Loucy (cell line): Measurements from ENCODE around the gene CCNF.

Source experiments
- H2AFZ ChIP-seq: fragments of 200-600 bp; sonication (generic); 2 replicates; pipeline ENCODE4 v1.6.0; 2016; ENCODE audit warnings: antibody characterized with exemption, mild to moderate bottlenecking, low read length, moderate library complexity
- H3F3A ChIP-seq: fragments of 200-600 bp; 2 replicates; pipeline ENCODE4 v1.6.0; 2016; ENCODE audit warnings: antibody characterized with exemption, low read depth, mild to moderate bottlenecking
- H3K27me3 ChIP-seq: fragments of 200-600 bp; sonication (generic); 2 replicates; pipeline ENCODE4 v1.6.1; 2014; ENCODE audit warnings: low read length, mild to moderate bottlenecking; ENCODE audit not compliant: insufficient read depth, poor library complexity, severe bottlenecking
- H3K36me3 ChIP-seq: fragments of 200-600 bp; sonication (generic); 2 replicates; pipeline ENCODE4 v1.6.1; 2016; ENCODE audit warnings: low read length; ENCODE audit not compliant: insufficient read depth
- H3K4me1 ChIP-seq: fragments of 200-600 bp; sonication (generic); 2 replicates; pipeline ENCODE4 v1.5.1; 2014; ENCODE audit warnings: low read length, mild to moderate bottlenecking; ENCODE audit not compliant: insufficient read depth, poor library complexity, severe bottlenecking
- H3K4me2 ChIP-seq: fragments of 200-600 bp; sonication (generic); 2 replicates; pipeline ENCODE4 v1.6.0; 2014; ENCODE audit warnings: antibody characterized with exemption, low read length, low read depth, mild to moderate bottlenecking; ENCODE audit not compliant: poor library complexity, severe bottlenecking
- H3K4me3 ChIP-seq: fragments of 200-600 bp; sonication (generic); 2 replicates; pipeline ENCODE4 v1.5.1; 2014; ENCODE audit warnings: low read length, mild to moderate bottlenecking, mixed read lengths; ENCODE audit not compliant: poor library complexity, severe bottlenecking
- H3K79me2 ChIP-seq: fragments of 200-600 bp; sonication (generic); 2 replicates; pipeline ENCODE4 v1.6.1; 2014; ENCODE audit warnings: low read length; ENCODE audit not compliant: insufficient read depth
- H3K9ac ChIP-seq: fragments of 200-600 bp; sonication (generic); 2 replicates; pipeline ENCODE4 v1.6.0; 2014; ENCODE audit warnings: mild to moderate bottlenecking, low read depth, low read length, moderate library complexity; ENCODE audit not compliant: poor library complexity, severe bottlenecking
- H3K9me2 ChIP-seq: fragments of 200-600 bp; sonication (generic); replicated peaks from 2 replicates; pipeline ENCODE4 v1.6.1; 2016; ENCODE audit warnings: low read depth, low read length, mixed read lengths
- H3K9me3 ChIP-seq: fragments of 200-600 bp; sonication (generic); 2 replicates; pipeline ENCODE4 v1.6.1; 2014; ENCODE audit warnings: mild to moderate bottlenecking, antibody characterized with exemption, low read length, low read depth; ENCODE audit not compliant: insufficient read depth
- H4K20me1 ChIP-seq: fragments of 200-600 bp; sonication (generic); 2 replicates; pipeline ENCODE4 v1.6.0; 2014; ENCODE audit warnings: antibody characterized with exemption, low read length, mild to moderate bottlenecking; ENCODE audit not compliant: insufficient read depth, poor library complexity, severe bottlenecking
- EZH2phosphoT487 ChIP-seq: fragments of 200-600 bp; IDR thresholded peaks from 2 replicates; pipeline ENCODE4 v1.6.1; 2018; ENCODE audit warnings: antibody characterized with exemption, mild to moderate bottlenecking, moderate library complexity, borderline replicate concordance
- TF ChIP-seq, protein P1 (sequence below): fragments of 200-600 bp; sonication (generic); conservative IDR thresholded peaks from 2 replicates; pipeline ENCODE4 v1.5.1; 2014; ENCODE audit warnings: mild to moderate bottlenecking, antibody characterized with exemption, low read length

CCNF gene

DNA sequence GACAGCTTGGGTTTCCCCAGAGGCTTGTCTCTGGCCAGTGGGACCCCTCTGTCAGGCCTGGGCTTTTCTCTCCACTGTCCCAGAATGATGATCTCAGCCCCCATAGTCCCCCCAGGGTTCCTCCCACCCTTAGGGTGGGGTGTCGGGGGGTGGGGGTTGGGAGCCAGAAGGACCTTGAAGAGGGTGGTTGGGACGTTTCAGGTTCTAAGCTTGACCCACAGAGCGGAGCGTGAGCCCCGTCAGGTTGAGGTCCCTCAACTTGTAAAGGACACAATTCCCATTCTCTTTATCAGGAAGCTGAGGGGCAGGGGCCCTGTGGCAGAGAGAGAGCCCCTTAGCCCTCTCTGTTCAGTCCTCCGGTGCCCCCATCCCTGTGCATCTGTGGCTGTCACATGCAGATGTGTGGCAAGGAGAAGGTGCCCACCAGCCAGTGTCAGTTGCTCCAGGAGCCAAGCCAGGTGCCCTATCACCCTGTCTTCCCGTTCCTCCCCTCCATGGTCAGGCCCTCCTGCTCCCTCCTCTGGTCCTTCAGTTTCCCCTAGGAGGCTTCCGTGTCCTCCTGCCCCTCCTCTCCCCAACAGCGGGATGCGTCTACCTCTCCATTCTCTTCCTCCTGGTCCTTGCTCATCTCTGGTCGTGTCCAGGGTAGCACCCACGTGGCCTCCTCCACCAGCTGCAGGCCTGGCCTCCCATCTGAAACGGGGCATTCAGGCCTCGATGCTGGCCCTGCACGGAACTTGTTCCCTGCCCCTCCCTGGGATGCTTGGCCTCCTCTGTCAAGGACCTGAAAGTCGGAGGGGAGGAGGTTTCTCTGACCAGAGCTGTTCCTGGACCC is 40.4 kb downstream of the CCNF start:
- Histone ChIP-seq H3K36me3 (no peaks in the 10 kb centered on the region), H4K20me1 (peaks cover 4% of the 10 kb centered on the region), H3K4me1 (peaks cover 37% of the 10 kb centered on the region), H3F3A (no peaks in the 10 kb centered on the region), H3K9me3 (no peaks in the 10 kb centered on the region), H3K4me2 (peak overlapping the region; percentile 92), H3K9ac (peak overlapping the region; percentile 100), H3K27me3 (no peaks in the 10 kb centered on the region), H2AFZ (no peak overlapping the region), H3K79me2 (peaks cover 8% of the 10 kb centered on the region; the same call in 1 of the 2 replicates), H3K4me3 (peak overlapping the region; percentile 80), H3K9me2 (no peaks in the 10 kb centered on the region)
- TF ChIP-seq EZH2phosphoT487, result no peak
- TF ChIP-seq, protein P1, sequence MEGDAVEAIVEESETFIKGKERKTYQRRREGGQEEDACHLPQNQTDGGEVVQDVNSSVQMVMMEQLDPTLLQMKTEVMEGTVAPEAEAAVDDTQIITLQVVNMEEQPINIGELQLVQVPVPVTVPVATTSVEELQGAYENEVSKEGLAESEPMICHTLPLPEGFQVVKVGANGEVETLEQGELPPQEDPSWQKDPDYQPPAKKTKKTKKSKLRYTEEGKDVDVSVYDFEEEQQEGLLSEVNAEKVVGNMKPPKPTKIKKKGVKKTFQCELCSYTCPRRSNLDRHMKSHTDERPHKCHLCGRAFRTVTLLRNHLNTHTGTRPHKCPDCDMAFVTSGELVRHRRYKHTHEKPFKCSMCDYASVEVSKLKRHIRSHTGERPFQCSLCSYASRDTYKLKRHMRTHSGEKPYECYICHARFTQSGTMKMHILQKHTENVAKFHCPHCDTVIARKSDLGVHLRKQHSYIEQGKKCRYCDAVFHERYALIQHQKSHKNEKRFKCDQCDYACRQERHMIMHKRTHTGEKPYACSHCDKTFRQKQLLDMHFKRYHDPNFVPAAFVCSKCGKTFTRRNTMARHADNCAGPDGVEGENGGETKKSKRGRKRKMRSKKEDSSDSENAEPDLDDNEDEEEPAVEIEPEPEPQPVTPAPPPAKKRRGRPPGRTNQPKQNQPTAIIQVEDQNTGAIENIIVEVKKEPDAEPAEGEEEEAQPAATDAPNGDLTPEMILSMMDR, result no peak

DNA sequence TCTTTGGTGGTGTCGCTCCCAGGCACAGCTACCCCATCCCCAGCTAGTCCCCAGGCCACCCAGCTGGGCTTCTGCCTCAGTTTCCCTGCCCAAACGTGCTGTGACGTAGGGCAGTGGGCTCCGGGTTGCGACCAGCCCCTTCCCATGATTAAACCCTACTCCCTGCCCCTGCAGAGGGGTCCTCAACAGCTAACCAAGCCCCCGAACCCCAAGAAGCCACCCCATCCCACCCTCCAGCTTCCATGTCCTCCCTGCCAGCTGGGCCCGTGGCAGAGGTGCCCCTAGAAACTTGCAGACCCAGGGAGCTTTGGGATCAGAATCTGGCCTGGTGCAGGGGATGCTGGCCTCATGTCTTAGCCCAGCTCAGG is 41.0 kb downstream of the CCNF start:
- peaks cover 37% of the 10 kb centered on the region for H3K4me1 ChIP-seq
- H3F3A ChIP-seq, result no peaks in the 10 kb centered on the region
- no peak for TF ChIP-seq EZH2phosphoT487
- TF ChIP-seq, protein P1, result no peak
- H3K9ac ChIP-seq, result peak overlapping the region; percentile 100
- no peaks in the 10 kb centered on the region for H3K9me2 ChIP-seq
- H3K36me3 ChIP-seq, result no peaks in the 10 kb centered on the region
- peak overlapping the region; percentile 92 for H3K4me2 ChIP-seq
- H3K27me3 ChIP-seq, result no peaks in the 10 kb centered on the region
- no peaks in the 10 kb centered on the region for H3K9me3 ChIP-seq
- H3K79me2 ChIP-seq, result peaks cover 10% of the 10 kb centered on the region; the same call in 1 of the 2 replicates
- H4K20me1 ChIP-seq, result peaks cover 4% of the 10 kb centered on the region
- no peak overlapping the region for H2AFZ ChIP-seq
- H3K4me3 ChIP-seq, result peak overlapping the region; percentile 80

DNA sequence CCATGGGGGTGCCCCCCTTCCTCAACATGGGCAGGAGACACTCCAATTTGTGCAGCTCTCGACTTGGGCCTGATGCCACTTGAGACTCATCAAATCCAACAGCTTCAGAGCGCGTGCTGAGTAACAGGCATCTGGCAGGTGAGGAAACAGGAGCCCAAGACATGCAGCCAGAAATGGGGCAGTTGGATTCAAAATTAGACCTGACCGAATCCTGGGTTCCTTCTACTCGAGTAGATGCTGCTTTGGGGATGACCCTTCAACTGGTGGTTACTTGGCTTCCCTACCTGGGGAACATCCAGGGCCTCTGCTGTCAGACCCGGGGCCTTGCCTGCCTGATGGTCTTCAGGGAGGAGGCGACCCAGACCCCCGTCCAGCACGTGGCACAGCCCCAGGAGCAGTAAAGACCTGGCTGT is 41.4 kb downstream of the CCNF start:
- H2AFZ ChIP-seq, result no peak overlapping the region
- H3F3A ChIP-seq, result no peaks in the 10 kb centered on the region
- H3K4me3 ChIP-seq, result peak overlapping the region; percentile 80
- H3K79me2 ChIP-seq, result peaks cover 14% of the 10 kb centered on the region
- peaks cover 6% of the 10 kb centered on the region for H4K20me1 ChIP-seq
- peaks cover 35% of the 10 kb centered on the region for H3K4me1 ChIP-seq
- H3K4me2 ChIP-seq, result peak overlapping the region; percentile 92
- H3K9me3 ChIP-seq, result no peaks in the 10 kb centered on the region
- peak overlapping the region; percentile 100 for H3K9ac ChIP-seq
- TF ChIP-seq, protein P1, result no peak
- no peak for TF ChIP-seq EZH2phosphoT487
- H3K9me2 ChIP-seq, result no peaks in the 10 kb centered on the region
- no peaks in the 10 kb centered on the region for H3K27me3 ChIP-seq
- no peaks in the 10 kb centered on the region for H3K36me3 ChIP-seq
